Thoracic aorta (tissue), 2 donors: ENCODE results near the gene ANKRD33B. TPM values are rescaled to one million over a fixed set of nuclear protein-coding genes. Genes with fewer than 3 reads are reported as not detected.

Experiments used
- ATAC-seq: fragments of 150-250 bp; one replicate; pipeline ENCODE4 v1.8.0; 2017; ENCODE audit warnings: low read depth; ENCODE audit not compliant: insufficient number of reproducible peaks, low FRiP score
- DNase-seq: peaks from one replicate; pipeline ENCODE4 v3.0.0-alpha.2; 2020; ENCODE audit warnings: low spot score
- H3K27ac ChIP-seq, 2 donors: fragments of 200-600 bp; sonication (generic); 1 replicate in 1 of 2; 2 replicates in 1 of 2; pipeline ENCODE4 v1.5.1; 2016; ENCODE audit warnings: mild to moderate bottlenecking in 2 of 2, moderate library complexity in 2 of 2
- H3K27me3 ChIP-seq: fragments of 200-600 bp; sonication (generic); replicated peaks from 2 replicates; pipeline ENCODE4 v1.6.0; 2016; ENCODE audit warnings: mild to moderate bottlenecking; ENCODE audit not compliant: insufficient read depth
- H3K36me3 ChIP-seq: fragments of 200-600 bp; sonication (generic); one replicate; pipeline ENCODE4 v1.5.1; 2016
- H3K4me1 ChIP-seq, 2 donors: fragments of 200-600 bp; sonication (generic); 1 replicate in 1 of 2; 2 replicates in 1 of 2; pipeline versions ENCODE4 v1.5.1 to v1.6.0; 2016; ENCODE audit warnings: low read depth in 2 of 2, mild to moderate bottlenecking in 1 of 2; ENCODE audit not compliant: control insufficient read depth in 1 of 2
- H3K4me3 ChIP-seq: fragments of 200-600 bp; sonication (generic); 2 replicates; pipeline ENCODE4 v1.5.1; 2016; ENCODE audit warnings: mild to moderate bottlenecking
- H3K9me3 ChIP-seq: fragments of 200-600 bp; sonication (generic); 2 replicates; pipeline ENCODE4 v1.5.1; 2016
- CTCF ChIP-seq: fragments of 200-600 bp; sonication (generic); IDR thresholded peaks from one replicate; pipeline ENCODE4 v1.5.1; 2019; ENCODE audit warnings: antibody characterized with exemption
- total RNA-seq, 2 donors: library from RNA; depleted of rRNA; stranded (reverse); fragments of >200 nt; gene quantifications; one replicate each; pipeline versions ENCODE4 v1.1.0 to v1.2.3, GENCODE V29; 2016

Gene ANKRD33B
- total RNA-seq, 2 donors from 2014 or later, result 4.9 to 5.7 TPM

DNA sequence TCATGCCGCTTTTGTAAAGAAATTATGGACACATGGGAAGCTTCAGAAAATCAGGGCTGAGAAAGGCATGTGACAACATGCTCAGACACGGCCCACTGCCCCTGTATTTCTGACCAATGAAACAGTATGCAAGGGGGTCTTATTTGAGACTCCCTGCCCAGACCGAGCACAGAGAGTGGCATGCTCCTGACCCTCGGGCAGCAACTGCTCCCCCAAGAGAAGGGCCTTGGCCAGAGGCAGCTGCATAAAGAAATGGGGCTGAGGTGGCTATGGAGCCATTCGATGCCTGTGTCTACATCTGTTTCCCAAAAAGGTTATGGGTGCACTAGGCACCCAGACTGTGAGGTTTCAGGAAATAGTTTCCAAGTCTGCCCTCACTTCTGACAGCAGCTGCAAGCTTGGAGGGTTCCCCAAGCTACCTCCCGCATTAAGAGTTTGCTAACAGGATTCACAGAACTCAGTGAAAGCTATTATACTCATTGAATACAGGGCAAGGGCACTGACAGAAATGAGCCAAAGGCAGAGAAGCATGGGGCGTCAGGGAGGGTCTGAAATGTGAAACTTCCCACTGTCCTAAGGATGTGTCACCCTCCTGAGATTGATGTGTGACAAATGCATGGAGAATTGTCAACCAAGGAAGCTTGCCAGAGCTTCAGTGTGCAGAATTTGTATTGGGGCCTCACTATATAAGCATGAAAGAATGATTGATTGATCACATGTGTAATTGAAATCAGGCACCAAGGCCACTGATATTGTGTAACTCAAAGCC, 102.8 kb downstream of the ANKRD33B start:
- H3K4me1 ChIP-seq, result peaks cover 0 to 4% of the 10 kb centered on the region in 2 donors
- DNase-seq (no peak), ATAC-seq (no peak)

DNA sequence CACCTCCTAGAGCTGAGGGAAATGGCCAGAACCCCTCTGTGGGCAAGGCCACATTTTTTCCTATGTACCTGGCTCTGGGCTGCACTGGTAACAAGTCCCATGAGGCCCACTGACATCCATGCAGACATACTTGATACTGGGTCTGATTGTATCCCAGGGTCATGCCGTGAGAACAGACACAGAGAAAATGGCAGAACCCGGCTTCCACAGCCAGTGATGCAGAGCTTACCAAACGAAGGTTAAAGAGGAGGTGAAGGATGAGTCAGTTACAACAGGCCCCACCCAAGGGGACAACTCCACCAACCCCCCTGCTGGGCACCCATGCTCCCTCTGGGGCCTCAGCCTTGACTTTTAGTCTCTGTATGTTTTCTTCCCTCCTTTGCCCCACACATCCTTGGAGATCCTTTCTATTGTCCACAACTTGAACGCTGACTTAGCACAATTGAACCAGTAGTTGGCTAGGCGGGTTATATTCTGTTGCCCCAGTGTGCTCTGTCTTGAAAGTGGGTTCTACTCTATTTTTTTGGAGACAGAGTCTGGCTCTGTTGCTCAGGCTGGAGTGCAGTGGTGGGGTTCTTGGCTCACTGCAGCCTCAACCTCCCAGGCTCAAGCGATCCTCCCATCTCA, 103.7 kb downstream of the ANKRD33B start:
- ATAC-seq (no peak), DNase-seq (no peak)
- no peaks in the 10 kb centered on the region for H3K36me3 ChIP-seq
- H3K4me1 ChIP-seq, result peaks cover 0 to 4% of the 10 kb centered on the region in 2 donors
- H3K27me3 ChIP-seq, result no peaks in the 10 kb centered on the region
- TF ChIP-seq CTCF, result no peak
- H3K4me3 ChIP-seq, result no peak overlapping the region
- H3K9me3 ChIP-seq, result no peaks in the 10 kb centered on the region
- H3K27ac ChIP-seq, result no peak overlapping the region

More for the DNA sequence above, 102.8 kb downstream of the ANKRD33B start:
- Histone ChIP-seq H3K27ac (no peak overlapping the region), H3K4me3 (no peak overlapping the region), H3K27me3 (no peaks in the 10 kb centered on the region), H3K36me3 (no peaks in the 10 kb centered on the region), H3K9me3 (no peaks in the 10 kb centered on the region)
- no peak for TF ChIP-seq CTCF

DNA sequence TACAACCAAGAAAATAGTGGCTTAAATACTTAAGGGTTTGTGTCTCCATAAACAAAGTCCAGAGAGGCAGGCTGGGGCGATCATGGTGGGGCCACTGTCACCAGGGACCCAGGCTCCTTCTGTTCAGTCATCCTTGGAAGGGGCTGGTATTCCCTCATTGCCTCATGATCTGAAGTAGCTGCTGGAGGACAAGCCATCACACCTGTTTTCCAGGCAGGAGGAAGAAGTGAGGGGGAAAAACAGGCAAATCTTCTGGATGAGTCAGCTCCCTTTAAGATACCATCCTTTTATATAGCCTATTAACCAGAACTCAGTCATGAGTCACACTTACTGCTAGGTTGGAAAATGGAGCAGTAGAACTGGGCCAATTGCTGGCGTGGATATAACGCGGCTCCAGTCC, 104.8 kb downstream of the ANKRD33B start:
- H3K27ac ChIP-seq, result no peak overlapping the region
- TF ChIP-seq CTCF, result no peak
- no peak for DNase-seq

DNA sequence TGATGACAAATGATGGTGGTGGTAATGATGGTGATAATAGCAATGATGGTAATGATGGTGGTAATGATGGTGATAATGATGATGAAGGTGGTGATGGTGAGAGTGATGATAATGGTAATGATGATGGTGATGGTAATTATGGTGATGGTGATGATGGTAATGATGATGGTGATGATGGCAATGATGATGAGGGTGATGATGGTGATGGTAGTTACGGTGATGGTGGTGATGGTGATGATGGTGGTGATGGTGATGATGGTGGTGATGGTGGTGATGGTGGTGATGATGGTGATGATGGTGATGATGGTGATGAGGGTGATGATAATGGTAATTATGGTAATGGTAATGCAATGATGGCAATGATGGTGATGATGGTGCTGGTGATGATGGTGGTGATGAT, 106.1 kb downstream of the ANKRD33B start:
- H3K27ac ChIP-seq, result no peak overlapping the region
- no peaks in the 10 kb centered on the region for H3K9me3 ChIP-seq
- no peak for TF ChIP-seq CTCF
- H3K4me3 ChIP-seq, result no peak overlapping the region
- no peaks in the 10 kb centered on the region for H3K27me3 ChIP-seq
- H3K36me3 ChIP-seq, result no peaks in the 10 kb centered on the region
- ATAC-seq, result no peak
- no peak for DNase-seq
- no peaks in the 10 kb centered on the region for H3K4me1 ChIP-seq

More for the DNA sequence above, 104.8 kb downstream of the ANKRD33B start:
- H3K9me3 ChIP-seq, result no peaks in the 10 kb centered on the region
- no peak for ATAC-seq
- H3K4me1 ChIP-seq, result peaks cover 0 to under 1% of the 10 kb centered on the region in 2 donors
- no peak overlapping the region for H3K4me3 ChIP-seq
- H3K36me3 ChIP-seq, result no peaks in the 10 kb centered on the region
- no peaks in the 10 kb centered on the region for H3K27me3 ChIP-seq
